HCT116 (cell line): ENCODE measurements around the gene SAMD1. TPM values are rescaled to one million over a fixed set of nuclear protein-coding genes. Genes with fewer than 3 reads are reported as not detected.

Experiments used
- ATAC-seq: fragments of 200-7000 bp; cut with Tn5 transposase; 2 replicates; pipeline ENCODE4 v1.9.1; 2020; ENCODE audit warnings: mild to moderate bottlenecking, moderate library complexity
- BruUV-seq: library from RNA; stranded (reverse); fragments of 400-500 nt; replicated peaks from 2 replicates; lab custom pipeline; 2021; lab: Mats Ljungman, UMichigan
- CTCF ChIA-PET: fragments of 300-600 bp; sonication (Branson Sonifier 250); formaldehyde crosslinking; loops from one replicate; lab custom pipeline; 2021; ENCODE audit warnings: antibody characterized with exemption; lab: Charles Lee
- POLR2A ChIA-PET: fragments of 300-600, 350-600 bp; sonication (Branson Sonifier 250); formaldehyde crosslinking; loops from one replicate; lab custom pipeline; 2021; ENCODE audit warnings: antibody characterized with exemption; lab: Charles Lee
- RAD21 ChIA-PET, 2 experiments: fragments of 300-600 bp; sonication (Branson Sonifier 250); formaldehyde crosslinking; loops; one replicate each; lab custom pipeline; 2023; ENCODE audit warnings: low total read pairs in 2 of 2; ENCODE audit not compliant: uncharacterized antibody in 2 of 2, unreplicated experiment in 2 of 2, low non-redundant PET in 1 of 2; lab: Charles Lee
- DNase-seq: peaks from one replicate; pipeline ENCODE4 v3.0.0-alpha.2; 2010; ENCODE audit warnings: low read depth, low spot score
- H2AFZ ChIP-seq: fragments of 200-600 bp; shearing (Covaris generic), sonication (generic); 2 replicates; pipeline ENCODE4 v1.6.1; 2017; ENCODE audit warnings: low read depth, mixed run types, mixed read lengths, antibody characterized with exemption, low read length; ENCODE audit not compliant: poor library complexity, severe bottlenecking
- H3K27ac ChIP-seq: 2 replicates; pipeline ENCODE4 v1.5.1; 2012; ENCODE audit warnings: low read depth, low read length
- H3K27me3 ChIP-seq: fragments of 200-600 bp; sonication (generic); 2 replicates; pipeline ENCODE4 v1.6.1; 2016; ENCODE audit warnings: mixed run types, low read length, mixed read lengths; ENCODE audit not compliant: insufficient read depth
- H3K36me3 ChIP-seq, 2 experiments: fragments of 200-500 bp in 1 of 2; fragments of 200-600 bp in 1 of 2; sonication (Bioruptor generic) in 1 of 2; sonication (generic) in 1 of 2; 2 replicates each; pipeline versions ENCODE4 v1.5.1 to v1.6.1; 2014 to 2016; ENCODE audit warnings: low read length in 2 of 2, inconsistent platforms in 1 of 2, mixed read lengths in 1 of 2, mixed run types in 1 of 2; ENCODE audit not compliant: insufficient read depth in 2 of 2, control insufficient read depth in 1 of 2
- H3K4me1 ChIP-seq, 2 experiments: fragments of 200-600 bp in 1 of 2; sonication (generic) in 1 of 2; 2 replicates each; pipeline versions ENCODE4 v1.5.1 to v1.6.1; 2012 to 2017; ENCODE audit warnings: low read length in 2 of 2, inconsistent platforms in 1 of 2, mild to moderate bottlenecking in 1 of 2, mixed read lengths in 1 of 2, mixed run types in 1 of 2, moderate library complexity in 1 of 2; ENCODE audit not compliant: insufficient read depth in 2 of 2, control insufficient read depth in 1 of 2
- H3K4me2 ChIP-seq: fragments of 200-600 bp; sonication (generic); 2 replicates; pipeline ENCODE4 v1.6.1; 2017; ENCODE audit warnings: mixed run types, low read length, mixed read lengths
- H3K4me3 ChIP-seq, 2 experiments: fragments of 200-600 bp in 1 of 2; sonication (generic) in 1 of 2; replicated peaks in 1 of 2; 2 replicates each; pipeline ENCODE4 v1.5.1; 2011 to 2016; ENCODE audit warnings: low read length in 2 of 2, control low read depth in 1 of 2, low read depth in 1 of 2, mild to moderate bottlenecking in 1 of 2, mixed read lengths in 1 of 2, mixed run types in 1 of 2
- H3K79me2 ChIP-seq: fragments of 200-600 bp; sonication (generic); 2 replicates; pipeline ENCODE4 v1.6.1; 2017; ENCODE audit warnings: mild to moderate bottlenecking, mixed run types, low read length, moderate library complexity, mixed read lengths; ENCODE audit not compliant: insufficient read depth
- H3K9ac ChIP-seq: fragments of 200-600 bp; sonication (generic); 2 replicates; pipeline ENCODE4 v1.6.1; 2016; ENCODE audit warnings: low read length, mixed read lengths
- H3K9me2 ChIP-seq: fragments of 200-600 bp; sonication (generic), shearing (Covaris generic); 2 replicates; pipeline ENCODE4 v1.6.1; 2017; ENCODE audit warnings: mixed run types, mild to moderate bottlenecking, moderate library complexity; ENCODE audit not compliant: insufficient read depth
- H3K9me3 ChIP-seq, 2 experiments: fragments of 200-500 bp in 1 of 2; fragments of 200-600 bp in 1 of 2; sonication (Bioruptor generic) in 1 of 2; sonication (generic) in 1 of 2; 2 replicates each; pipeline ENCODE4 v1.6.1; 2014 to 2017; ENCODE audit warnings: low read length in 2 of 2, mixed read lengths in 2 of 2, inconsistent platforms in 1 of 2, low read depth in 1 of 2, mild to moderate bottlenecking in 1 of 2, mixed run types in 1 of 2, moderate library complexity in 1 of 2; ENCODE audit not compliant: control insufficient read depth in 1 of 2, insufficient read depth in 1 of 2
- H4K20me1 ChIP-seq: fragments of 200-600 bp; sonication (generic), shearing (Covaris generic); 2 replicates; pipeline ENCODE4 v1.6.1; 2017; ENCODE audit warnings: mixed run types, mild to moderate bottlenecking, moderate library complexity; ENCODE audit not compliant: insufficient read depth
- ATF3 ChIP-seq: IDR thresholded peaks from 2 replicates; pipeline ENCODE4 v1.6.1; 2012
- CBX3 ChIP-seq: IDR thresholded peaks from 2 replicates; pipeline ENCODE4 v1.6.1; 2012; ENCODE audit warnings: low read depth
- CEBPB ChIP-seq: IDR thresholded peaks from 2 replicates; pipeline ENCODE4 v1.6.1; 2012; ENCODE audit warnings: low read depth
- EGR1 ChIP-seq: IDR thresholded peaks from 2 replicates; pipeline ENCODE4 v1.6.1; 2012; ENCODE audit warnings: low read depth
- ELF1 ChIP-seq: IDR thresholded peaks from 2 replicates; pipeline ENCODE4 v1.6.1; 2012; ENCODE audit warnings: low read depth, borderline replicate concordance
- JUND ChIP-seq: IDR thresholded peaks from 2 replicates; pipeline ENCODE4 v1.6.1; 2012
- POLR2AphosphoS5 ChIP-seq: IDR thresholded peaks from 2 replicates; pipeline ENCODE4 v1.6.1; 2011; ENCODE audit warnings: mild to moderate bottlenecking, low read depth, low read length, moderate library complexity
- REST ChIP-seq: IDR thresholded peaks from 2 replicates; pipeline ENCODE4 v1.6.1; 2012; ENCODE audit warnings: low read depth
- SIN3A ChIP-seq: IDR thresholded peaks from 2 replicates; pipeline ENCODE4 v1.6.1; 2012; ENCODE audit warnings: low read depth
- SRF ChIP-seq: IDR thresholded peaks from 2 replicates; pipeline ENCODE4 v1.6.1; 2012; ENCODE audit warnings: low read depth
- ZBTB33 ChIP-seq: IDR thresholded peaks from 2 replicates; pipeline ENCODE4 v1.6.1; 2011; ENCODE audit warnings: mild to moderate bottlenecking, low read length, moderate library complexity; ENCODE audit not compliant: insufficient replicate concordance; ENCODE audit errors: extremely low read depth
- ZNF274 ChIP-seq: fragments of 200-500 bp; sonication (Bioruptor generic); IDR thresholded peaks from 2 replicates; pipeline ENCODE4 v1.6.1; 2014; ENCODE audit warnings: mild to moderate bottlenecking, low read depth, low read length, inconsistent platforms
- intact Hi-C: fragments of 100-400 bp; cut with micrococcal nuclease; formaldehyde crosslinking; loops from 2 replicates; pipeline ENCODE4 v1.10.0; 2022
- total RNA-seq: library from RNA; stranded (reverse); gene quantifications from one replicate; pipeline ENCODE4 v1.2.1, GENCODE V29; 2021; ENCODE audit not compliant: unreplicated experiment

SAMD1 gene
- total RNA-seq, 1 experiment from 2014 or later: 62.9 TPM

- POLR2A ChIA-PET: no interaction called here
- H3K4me1 ChIP-seq: peaks cover 22 to 33% of the 10 kb centered on the region in 2 experiments
- no peak within 1 kb of the TSS for H3K9ac ChIP-seq
- no peaks in the 10 kb centered on the region for H3K79me2 ChIP-seq
- H3K36me3 ChIP-seq: no peaks in the 10 kb centered on the region
- BruUV-seq: no TSS peak
- no peaks in the 10 kb centered on the region for H3K27me3 ChIP-seq
- no peak within 1 kb of the TSS for H3K27ac ChIP-seq
- TF ChIP-seq ATF3 (no peak), POLR2AphosphoS5 (no peak)
- intact Hi-C loops: no loop called here
- no peaks in the 10 kb centered on the region for H3K9me3 ChIP-seq
- ATAC-seq: no peak
- H3K9me2 ChIP-seq: no peaks in the 10 kb centered on the region
- CTCF ChIA-PET: interaction anchor here (5.1 kb wide), 1 partner anchor 9 kb away, joined by 83 read pairs; the partner anchor contains the start of gene MISP3
- H3K4me2 ChIP-seq: no peak within 1 kb of the TSS
- no peak within 1 kb of the TSS for H3K4me3 ChIP-seq
- RAD21 ChIA-PET: no interaction called here
- H4K20me1 ChIP-seq: no peaks in the 10 kb centered on the region
- H2AFZ ChIP-seq: no peak within 1 kb of the TSS
- no peak for DNase-seq
These were observed 28.6 kb downstream of the SAMD1 start, which contains the start of gene PALM3 for GRCh38 chr19:14061751-14062557. PALM3 (minus strand) TSS chr19:14062076; CDS start chr19:14061980, 96 bp downstream.

GRCh38 chr19:14061081-14061749 is 29.3 kb downstream of the SAMD1 start:
- ChIA-PET POLR2A (no interaction called here), RAD21 (no interaction called here), CTCF (interaction anchor here (1.3 to 5.7 kb wide), 3 partner anchors 10 to 75 kb away, joined by 3 to 83 read pairs (median 31); partner anchors contain the start of genes ASF1B and MISP3)
- H2AFZ ChIP-seq: no peak overlapping the region
- no peaks in the 10 kb centered on the region for H4K20me1 ChIP-seq
- H3K9me2 ChIP-seq: no peaks in the 10 kb centered on the region
- DNase-seq (no peak), ATAC-seq (no peak)
- no peak overlapping the region for H3K4me2 ChIP-seq
- H3K9ac ChIP-seq: no peak overlapping the region
- no peak overlapping the region for H3K4me3 ChIP-seq
- H3K4me1 ChIP-seq: peaks cover 22 to 36% of the 10 kb centered on the region in 2 experiments
- no peaks in the 10 kb centered on the region for H3K79me2 ChIP-seq
- H3K27me3 ChIP-seq: no peaks in the 10 kb centered on the region
- H3K27ac ChIP-seq: no peak overlapping the region
- intact Hi-C loops: no loop called here
- no peaks in the 10 kb centered on the region for H3K36me3 ChIP-seq
- no peaks in the 10 kb centered on the region for H3K9me3 ChIP-seq
- no TSS peak for BruUV-seq
- TF ChIP-seq SRF (no peak), ELF1 (no peak), REST (no peak), EGR1 (no peak), JUND (no peak), SIN3A (no peak), CEBPB (no peak), ZNF274 (no peak), POLR2AphosphoS5 (no peak), ZBTB33 (no peak), CBX3 (no peak)
